ENCODE data around the gene PLOD3.

Gene PLOD3

GRCh38 chr7:101179117-101179516 is 38.3 kb downstream of the PLOD3 start:
- DNase-seq: no peak

- no peak for DNase-seq
Measured at GRCh38 chr7:101177644-101178043, 39.7 kb downstream of the PLOD3 start.

GRCh38 chr7:101175664-101176063 is 41.7 kb downstream of the PLOD3 start:
- no peak for DNase-seq

- DNase-seq: no peak
Measured at GRCh38 chr7:101174322-101174854, 43.0 kb downstream of the PLOD3 start.

GRCh38 chr7:101173752-101174244 is 43.6 kb downstream of the PLOD3 start:
- DNase-seq: no peak

GRCh38 chr7:101172854-101173751 is 44.3 kb downstream of the PLOD3 start:
- DNase-seq: peak; percentile 65

GRCh38 chr7:101172005-101172853 is 45.2 kb downstream of the PLOD3 start:
- DNase-seq: no peak

- DNase-seq: no peak
Measured at GRCh38 chr7:101171442-101171837, 45.9 kb downstream of the PLOD3 start.

- no peak for DNase-seq
Measured at GRCh38 chr7:101170617-101171441, 46.6 kb downstream of the PLOD3 start.

- no peak for DNase-seq
Measured at GRCh38 chr7:101169838-101170551, 47.4 kb downstream of the PLOD3 start.

- DNase-seq: no peak
Measured at GRCh38 chr7:101169110-101169837, 48.1 kb downstream of the PLOD3 start.

GRCh38 chr7:101168412-101169049 is 48.9 kb downstream of the PLOD3 start:
- DNase-seq: no peak

- DNase-seq: no peak
Measured at GRCh38 chr7:101167645-101168411, 49.6 kb downstream of the PLOD3 start.

GRCh38 chr7:101166909-101167644 is 50.3 kb downstream of the PLOD3 start:
- DNase-seq: no peak

GRCh38 chr7:101166648-101166908 is 50.8 kb downstream of the PLOD3 start:
- no peak for DNase-seq

- DNase-seq: no peak
Measured at GRCh38 chr7:101165958-101166647, 51.3 kb downstream of the PLOD3 start.

- DNase-seq: peak; percentile 85
Measured at GRCh38 chr7:101165075-101165957, 52.1 kb downstream of the PLOD3 start, which contains the start of gene VGF. VGF (minus strand) TSS chr7:101165569; CDS start chr7:101164843, 726 bp downstream.

Measured in DMS 273 treated with DMSO at 0.1 percent for 48 hours (cell line).